HCT116 (cell line): ENCODE results near the gene CASP12. TPM values are rescaled to one million over a fixed set of nuclear protein-coding genes. Genes with fewer than 3 reads are reported as not detected.

Source experiments
- ATAC-seq: fragments of 200-7000 bp; cut with Tn5 transposase; 2 replicates; pipeline ENCODE4 v1.9.1; 2020; ENCODE audit warnings: mild to moderate bottlenecking, moderate library complexity
- BruUV-seq: library from RNA; stranded (reverse); fragments of 400-500 nt; replicated peaks from 2 replicates; lab custom pipeline; 2021; lab: Mats Ljungman, UMichigan
- CTCF ChIA-PET: fragments of 300-600 bp; sonication (Branson Sonifier 250); formaldehyde crosslinking; loops from one replicate; lab custom pipeline; 2021; ENCODE audit warnings: antibody characterized with exemption; lab: Charles Lee
- POLR2A ChIA-PET: fragments of 300-600, 350-600 bp; sonication (Branson Sonifier 250); formaldehyde crosslinking; loops from one replicate; lab custom pipeline; 2021; ENCODE audit warnings: antibody characterized with exemption; lab: Charles Lee
- RAD21 ChIA-PET, 2 experiments: fragments of 300-600 bp; sonication (Branson Sonifier 250); formaldehyde crosslinking; loops; one replicate each; lab custom pipeline; 2023; ENCODE audit warnings: low total read pairs in 2 of 2; ENCODE audit not compliant: uncharacterized antibody in 2 of 2, unreplicated experiment in 2 of 2, low non-redundant PET in 1 of 2; lab: Charles Lee
- DNase-seq: peaks from one replicate; pipeline ENCODE4 v3.0.0-alpha.2; 2010; ENCODE audit warnings: low read depth, low spot score
- H2AFZ ChIP-seq: fragments of 200-600 bp; shearing (Covaris generic), sonication (generic); 2 replicates; pipeline ENCODE4 v1.6.1; 2017; ENCODE audit warnings: low read depth, mixed run types, mixed read lengths, antibody characterized with exemption, low read length; ENCODE audit not compliant: poor library complexity, severe bottlenecking
- H3K27ac ChIP-seq: 2 replicates; pipeline ENCODE4 v1.5.1; 2012; ENCODE audit warnings: low read depth, low read length
- H3K27me3 ChIP-seq: fragments of 200-600 bp; sonication (generic); 2 replicates; pipeline ENCODE4 v1.6.1; 2016; ENCODE audit warnings: mixed run types, low read length, mixed read lengths; ENCODE audit not compliant: insufficient read depth
- H3K36me3 ChIP-seq, 2 experiments: fragments of 200-500 bp in 1 of 2; fragments of 200-600 bp in 1 of 2; sonication (Bioruptor generic) in 1 of 2; sonication (generic) in 1 of 2; 2 replicates each; pipeline versions ENCODE4 v1.5.1 to v1.6.1; 2014 to 2016; ENCODE audit warnings: low read length in 2 of 2, inconsistent platforms in 1 of 2, mixed read lengths in 1 of 2, mixed run types in 1 of 2; ENCODE audit not compliant: insufficient read depth in 2 of 2, control insufficient read depth in 1 of 2
- H3K4me1 ChIP-seq, 2 experiments: fragments of 200-600 bp in 1 of 2; sonication (generic) in 1 of 2; 2 replicates each; pipeline versions ENCODE4 v1.5.1 to v1.6.1; 2012 to 2017; ENCODE audit warnings: low read length in 2 of 2, inconsistent platforms in 1 of 2, mild to moderate bottlenecking in 1 of 2, mixed read lengths in 1 of 2, mixed run types in 1 of 2, moderate library complexity in 1 of 2; ENCODE audit not compliant: insufficient read depth in 2 of 2, control insufficient read depth in 1 of 2
- H3K4me2 ChIP-seq: fragments of 200-600 bp; sonication (generic); 2 replicates; pipeline ENCODE4 v1.6.1; 2017; ENCODE audit warnings: mixed run types, low read length, mixed read lengths
- H3K4me3 ChIP-seq, 2 experiments: fragments of 200-600 bp in 1 of 2; sonication (generic) in 1 of 2; replicated peaks in 1 of 2; 2 replicates each; pipeline ENCODE4 v1.5.1; 2011 to 2016; ENCODE audit warnings: low read length in 2 of 2, control low read depth in 1 of 2, low read depth in 1 of 2, mild to moderate bottlenecking in 1 of 2, mixed read lengths in 1 of 2, mixed run types in 1 of 2
- H3K79me2 ChIP-seq: fragments of 200-600 bp; sonication (generic); 2 replicates; pipeline ENCODE4 v1.6.1; 2017; ENCODE audit warnings: mild to moderate bottlenecking, mixed run types, low read length, moderate library complexity, mixed read lengths; ENCODE audit not compliant: insufficient read depth
- H3K9ac ChIP-seq: fragments of 200-600 bp; sonication (generic); 2 replicates; pipeline ENCODE4 v1.6.1; 2016; ENCODE audit warnings: low read length, mixed read lengths
- H3K9me2 ChIP-seq: fragments of 200-600 bp; sonication (generic), shearing (Covaris generic); 2 replicates; pipeline ENCODE4 v1.6.1; 2017; ENCODE audit warnings: mixed run types, mild to moderate bottlenecking, moderate library complexity; ENCODE audit not compliant: insufficient read depth
- H3K9me3 ChIP-seq, 2 experiments: fragments of 200-500 bp in 1 of 2; fragments of 200-600 bp in 1 of 2; sonication (Bioruptor generic) in 1 of 2; sonication (generic) in 1 of 2; 2 replicates each; pipeline ENCODE4 v1.6.1; 2014 to 2017; ENCODE audit warnings: low read length in 2 of 2, mixed read lengths in 2 of 2, inconsistent platforms in 1 of 2, low read depth in 1 of 2, mild to moderate bottlenecking in 1 of 2, mixed run types in 1 of 2, moderate library complexity in 1 of 2; ENCODE audit not compliant: control insufficient read depth in 1 of 2, insufficient read depth in 1 of 2
- H4K20me1 ChIP-seq: fragments of 200-600 bp; sonication (generic), shearing (Covaris generic); 2 replicates; pipeline ENCODE4 v1.6.1; 2017; ENCODE audit warnings: mixed run types, mild to moderate bottlenecking, moderate library complexity; ENCODE audit not compliant: insufficient read depth
- ELF1 ChIP-seq: IDR thresholded peaks from 2 replicates; pipeline ENCODE4 v1.6.1; 2012; ENCODE audit warnings: low read depth, borderline replicate concordance
- FOSL1 ChIP-seq: IDR thresholded peaks from 2 replicates; pipeline ENCODE4 v1.6.1; 2012; ENCODE audit warnings: low read depth
- JUND ChIP-seq: IDR thresholded peaks from 2 replicates; pipeline ENCODE4 v1.6.1; 2012
- MAX ChIP-seq: IDR thresholded peaks from 2 replicates; pipeline ENCODE4 v1.6.1; 2012
- REST ChIP-seq: IDR thresholded peaks from 2 replicates; pipeline ENCODE4 v1.6.1; 2012; ENCODE audit warnings: low read depth
- SP1 ChIP-seq: IDR thresholded peaks from 2 replicates; pipeline ENCODE4 v1.6.1; 2012; ENCODE audit warnings: low read depth
- SRF ChIP-seq: IDR thresholded peaks from 2 replicates; pipeline ENCODE4 v1.6.1; 2012; ENCODE audit warnings: low read depth
- TCF7L2 ChIP-seq: IDR thresholded peaks from 2 replicates; pipeline ENCODE4 v1.7.0; 2011; ENCODE audit warnings: borderline replicate concordance, inconsistent platforms; ENCODE audit not compliant: insufficient read depth, insufficient read length; ENCODE audit errors: extremely low read depth
- YY1 ChIP-seq: IDR thresholded peaks from 2 replicates; pipeline ENCODE4 v1.6.1; 2011; ENCODE audit warnings: low read length, low read depth, moderate library complexity, mild to moderate bottlenecking; ENCODE audit not compliant: insufficient replicate concordance; ENCODE audit errors: extremely low read depth
- ZNF274 ChIP-seq: fragments of 200-500 bp; sonication (Bioruptor generic); IDR thresholded peaks from 2 replicates; pipeline ENCODE4 v1.6.1; 2014; ENCODE audit warnings: mild to moderate bottlenecking, low read depth, low read length, inconsistent platforms
- intact Hi-C: fragments of 100-400 bp; cut with micrococcal nuclease; formaldehyde crosslinking; loops from 2 replicates; pipeline ENCODE4 v1.10.0; 2022
- total RNA-seq: library from RNA; stranded (reverse); gene quantifications from one replicate; pipeline ENCODE4 v1.2.1, GENCODE V29; 2021; ENCODE audit not compliant: unreplicated experiment

CASP12 gene
- total RNA-seq, 1 experiment from 2014 or later = not detected

GRCh38 chr11:104844451-104844850 lies 53.8 kb downstream of the CASP12 start:
- ATAC-seq = no peak
- DNase-seq = no peak
- Histone ChIP-seq H3K4me3 (no peak overlapping the region), H4K20me1 (no peaks in the 10 kb centered on the region), H3K9ac (no peak overlapping the region), H2AFZ (no peak overlapping the region), H3K4me1 (no peaks in the 10 kb centered on the region), H3K79me2 (no peaks in the 10 kb centered on the region), H3K9me2 (no peaks in the 10 kb centered on the region), H3K4me2 (no peak overlapping the region), H3K9me3 (no peaks in the 10 kb centered on the region), H3K27me3 (no peaks in the 10 kb centered on the region), H3K27ac (no peak overlapping the region), H3K36me3 (no peaks in the 10 kb centered on the region)
- no peak for TF ChIP-seq FOSL1
- no peak for TF ChIP-seq ZNF274
- intact Hi-C loops = no loop called here
- POLR2A ChIA-PET = no interaction called here
- BruUV-seq = no TSS peak
- CTCF ChIA-PET = no interaction called here
- RAD21 ChIA-PET = no interaction called here

- Histone ChIP-seq H3K4me2 (no peak overlapping the region), H3K27me3 (no peaks in the 10 kb centered on the region), H3K9me2 (no peaks in the 10 kb centered on the region), H2AFZ (no peak overlapping the region), H3K36me3 (no peaks in the 10 kb centered on the region), H3K4me3 (no peak overlapping the region), H3K9me3 (no peaks in the 10 kb centered on the region), H3K4me1 (no peaks in the 10 kb centered on the region), H3K79me2 (no peaks in the 10 kb centered on the region), H3K27ac (no peak overlapping the region), H4K20me1 (no peaks in the 10 kb centered on the region), H3K9ac (no peak overlapping the region)
- ChIA-PET POLR2A (no interaction called here), CTCF (no interaction called here), RAD21 (no interaction called here)
- DNase-seq = no peak
- intact Hi-C loops = no loop called here
- no peak for TF ChIP-seq ZNF274
- no peak for TF ChIP-seq SRF
- no peak for TF ChIP-seq ELF1
- TF ChIP-seq JUND = no peak
- TF ChIP-seq MAX = no peak
- no peak for TF ChIP-seq REST
- no peak for TF ChIP-seq SP1
- no peak for TF ChIP-seq YY1
- no peak for TF ChIP-seq FOSL1
- TF ChIP-seq TCF7L2 = no peak
- no peak for ATAC-seq
- no TSS peak for BruUV-seq
Observed at GRCh38 chr11:104843150-104843836, 55.0 kb downstream of the CASP12 start.
